Stimulated activated CD4-positive, alpha-beta T cell treated with anti-CD3 and anti-CD28 coated beads, Interleukin-1b, Interleukin-23, amount 100 ng/mL, for 1 hour (primary cell): Measurements from ENCODE around the gene GALNT9.
A peak's percentile ranks its signal among the peaks of the same experiment; 100 is the strongest.
"Not testable (repeated sequence)": the region's sequence is repeated elsewhere in the genome, so short reads cannot be mapped to it uniquely, and the experiment has no call there.

ENCODE experiments used
- DNase-seq, 2 donors: peaks; one replicate each; pipeline ENCODE4 v3.0.0-alpha.2; 2020; ENCODE audit warnings: low read depth in 2 of 2

Gene GALNT9

GRCh38 chr12:132230381-132230780 is 99.0 kb downstream of the GALNT9 start:
- DNase-seq = no peak

GRCh38 chr12:132229926-132230325 is 99.5 kb downstream of the GALNT9 start:
- DNase-seq = no peak

GRCh38 chr12:132229193-132229760 is 100.1 kb downstream of the GALNT9 start:
- DNase-seq = no peak

- DNase-seq = no peak
Observed at GRCh38 chr12:132228476-132229192, 100.8 kb downstream of the GALNT9 start.

DNA sequence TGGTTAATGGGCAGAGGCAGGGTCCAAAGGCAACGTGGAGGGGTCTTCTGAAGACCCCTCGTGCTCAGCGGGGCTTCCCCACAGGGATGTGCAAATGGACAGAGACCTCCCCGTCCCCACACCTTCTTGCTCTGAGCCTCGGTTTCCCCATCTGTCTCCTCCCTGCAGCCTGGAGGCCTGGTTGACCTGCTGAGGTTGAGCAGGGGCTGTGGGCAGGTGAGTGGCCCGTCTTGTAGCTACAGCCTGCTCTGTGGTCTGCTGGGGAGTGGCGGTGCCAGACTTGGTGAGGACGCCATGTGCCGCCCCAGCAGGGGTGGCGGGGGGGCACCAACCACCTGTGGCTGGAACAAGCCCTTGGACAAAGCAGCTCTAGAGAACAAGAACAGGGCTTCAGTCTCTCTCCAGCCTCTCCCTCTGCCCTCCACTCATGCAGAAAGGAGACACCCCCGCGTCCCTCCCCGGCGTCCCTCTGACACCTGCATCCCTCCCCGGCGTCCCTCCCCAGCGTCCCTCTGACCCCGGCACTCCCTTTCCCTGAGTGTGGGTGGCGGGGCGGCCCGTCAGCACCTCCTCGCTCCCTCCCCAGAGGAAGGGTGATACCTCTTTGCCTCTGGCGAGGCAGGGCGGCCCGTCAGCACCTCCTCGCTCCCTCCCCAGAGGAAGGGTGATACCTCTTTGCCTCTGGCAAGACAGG is 101.5 kb downstream of the GALNT9 start:
- DNase-seq = no peak

GRCh38 chr12:132227118-132227517 is 102.3 kb downstream of the GALNT9 start:
- no peak for DNase-seq

DNA sequence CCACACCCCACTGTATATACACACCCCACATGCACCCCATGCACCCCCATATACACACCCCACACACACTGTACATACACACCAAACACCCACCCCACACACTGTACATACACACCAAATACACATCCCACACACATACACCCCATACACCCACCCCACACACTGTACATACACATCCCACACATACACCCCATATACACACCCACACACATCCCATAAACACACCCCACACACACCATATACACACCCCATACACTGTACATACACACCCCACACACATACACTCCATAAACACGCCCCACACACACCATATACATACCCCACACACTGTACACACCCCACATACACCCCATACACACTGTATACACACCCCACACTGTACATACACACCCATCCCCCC is 102.8 kb downstream of the GALNT9 start:
- DNase-seq = no peak

- no peak for DNase-seq
Observed at GRCh38 chr12:132225214-132225613, 104.2 kb downstream of the GALNT9 start.

DNA sequence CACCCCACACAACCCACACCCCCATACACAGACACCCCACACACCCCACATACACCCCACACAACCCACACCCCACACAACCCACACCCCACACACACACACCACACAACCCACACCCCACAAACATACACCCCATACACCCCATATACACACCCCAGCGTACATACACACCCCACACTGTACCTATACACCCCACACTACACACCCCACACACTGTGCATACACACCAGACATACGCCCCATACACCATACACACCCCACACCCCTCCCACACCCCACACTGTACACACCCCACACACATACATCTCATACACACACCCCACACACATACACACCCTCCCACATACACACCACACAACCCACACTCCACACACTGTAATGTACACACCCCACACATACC is 104.9 kb downstream of the GALNT9 start:
- DNase-seq = no peak

DNA sequence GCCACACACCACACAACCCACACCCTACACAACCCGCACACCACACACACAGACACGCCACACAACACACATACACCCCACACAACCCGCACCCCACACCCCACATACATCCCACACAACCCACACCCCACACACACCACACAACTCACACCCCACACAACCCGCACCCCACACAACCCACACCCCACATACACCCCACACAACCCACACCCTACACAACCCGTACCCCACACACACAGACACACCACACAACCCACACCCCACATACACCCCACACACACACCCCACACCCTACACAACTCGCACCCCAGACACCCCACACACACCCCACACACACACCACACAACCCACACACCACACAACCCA is 106.6 kb downstream of the GALNT9 start:
- no peak for DNase-seq

- DNase-seq = no peak
Observed at GRCh38 chr12:132222096-132222807, 107.1 kb downstream of the GALNT9 start.

- not testable (repeated sequence) for DNase-seq
Observed at GRCh38 chr12:132219761-132220160, 109.6 kb downstream of the GALNT9 start.

DNA sequence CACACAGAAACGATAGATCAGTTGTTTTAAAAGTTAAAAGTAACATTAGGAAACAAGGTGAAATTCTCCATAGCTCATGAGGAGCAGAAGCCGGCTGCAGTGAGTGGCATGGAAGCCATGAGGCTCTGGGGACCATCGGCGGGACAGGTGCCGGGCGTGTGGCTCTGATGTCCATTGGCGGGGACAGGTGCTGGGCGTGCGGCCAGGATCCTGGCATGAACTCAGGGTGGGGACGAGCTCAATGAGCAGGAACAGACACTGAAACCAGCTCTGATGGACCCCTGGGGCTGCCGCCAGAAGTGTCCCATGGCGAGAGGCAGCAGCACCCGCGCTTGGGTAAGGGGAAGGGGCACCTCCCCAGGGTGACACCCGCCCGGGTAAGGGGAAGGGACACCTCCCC is 110.1 kb downstream of the GALNT9 start:
- no peak for DNase-seq

DNA sequence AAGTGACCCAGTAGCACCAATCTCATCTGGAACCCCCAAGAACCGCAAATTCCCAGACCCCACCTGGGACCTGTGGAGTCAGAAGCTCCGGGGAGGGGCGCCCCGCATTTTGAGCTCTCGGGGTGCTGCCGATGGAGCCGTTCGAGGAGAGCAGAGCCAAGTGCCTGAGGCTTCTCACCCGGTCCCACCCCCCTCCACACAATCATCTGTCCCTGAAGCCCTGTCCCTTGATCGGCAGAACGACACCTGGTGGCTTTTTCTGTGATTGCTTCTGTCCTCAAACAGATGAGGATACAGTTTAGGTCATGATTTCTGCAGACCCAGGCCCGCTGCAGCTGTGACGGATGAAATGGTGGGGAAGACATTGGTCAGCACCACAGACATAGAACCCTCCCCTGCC is 110.5 kb downstream of the GALNT9 start:
- DNase-seq = peak in 1 of 2 donors; percentile 17

GRCh38 chr12:132218527-132218875 is 110.9 kb downstream of the GALNT9 start:
- DNase-seq = no peak

DNA sequence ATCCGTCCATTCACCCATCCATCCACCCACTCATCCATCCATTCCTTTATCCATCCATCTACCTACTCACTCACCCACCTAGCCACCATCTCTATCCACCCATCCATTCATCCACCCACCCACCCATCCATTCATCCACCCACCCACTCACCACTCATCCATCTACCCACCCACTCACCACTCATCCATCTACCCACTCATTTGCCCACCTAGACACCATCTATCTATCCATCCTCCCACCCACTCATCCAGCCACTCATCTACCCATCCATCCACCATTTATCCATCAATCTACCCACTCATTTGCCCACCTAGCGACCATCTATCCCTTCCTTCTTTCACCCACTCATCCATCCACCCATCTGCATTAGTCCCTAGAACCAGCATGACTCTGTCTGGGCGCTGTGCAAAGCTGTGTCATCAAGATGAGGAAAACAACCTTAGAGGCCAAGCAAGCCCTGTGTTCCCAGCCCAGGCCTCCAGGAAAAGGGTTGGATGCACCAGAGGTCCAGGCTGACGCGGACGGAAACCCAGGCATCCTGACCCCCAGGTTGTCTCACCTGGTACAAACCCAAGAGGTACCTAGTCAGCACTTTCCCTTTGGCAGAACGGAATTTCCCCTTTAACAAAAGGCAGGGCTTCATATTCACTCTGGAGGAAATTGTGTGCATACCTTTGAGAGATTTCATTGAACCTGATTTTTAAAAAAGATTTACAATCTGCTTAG is 111.4 kb downstream of the GALNT9 start:
- DNase-seq = no peak

GRCh38 chr12:132217371-132217770 is 112.0 kb downstream of the GALNT9 start:
- DNase-seq = no peak

- no peak for DNase-seq
Observed at GRCh38 chr12:132216354-132216987, 112.9 kb downstream of the GALNT9 start.

GRCh38 chr12:132215299-132215989 is 113.9 kb downstream of the GALNT9 start:
- no peak for DNase-seq

GRCh38 chr12:132214891-132215290 is 114.5 kb downstream of the GALNT9 start:
- no peak for DNase-seq

- DNase-seq = no peak
Observed at GRCh38 chr12:132214161-132214476, 115.3 kb downstream of the GALNT9 start.
